Astrocyte of the cerebellum (primary cell): ENCODE data around the gene TMEM91.

ENCODE experiments used
- DNase-seq: peaks from one replicate; pipeline ENCODE4 v3.0.0-alpha.2; 2011; ENCODE audit warnings: low read depth
- H3K4me3 ChIP-seq: 2 replicates; pipeline ENCODE4 v1.5.1; 2011; ENCODE audit warnings: mild to moderate bottlenecking, low read depth, low read length, moderate library complexity
- in situ Hi-C: cut with HindIII; loops from 2 replicates; pipeline ENCODE4 v1.10.0; 2017; ENCODE audit warnings: low sequenced_read_pairs
- TF ChIP-seq, protein P1 (sequence below): IDR thresholded peaks from 2 replicates; pipeline ENCODE4 v1.5.1; 2012; ENCODE audit warnings: low read length, low read depth, moderate library complexity, mild to moderate bottlenecking; ENCODE audit errors: missing control alignments

TMEM91 gene

GRCh38 chr19:41376241-41376997, at the start of gene TMEM91:
TSS of gene TMEM91 (plus strand) at chr19:41376533. CDS start at chr19:41378310, 1,777 bp downstream.
- in situ Hi-C loops = no loop called here
- peak within 1 kb of the TSS; percentile 45 for H3K4me3 ChIP-seq
- DNase-seq = no peak
- TF ChIP-seq, protein P1, sequence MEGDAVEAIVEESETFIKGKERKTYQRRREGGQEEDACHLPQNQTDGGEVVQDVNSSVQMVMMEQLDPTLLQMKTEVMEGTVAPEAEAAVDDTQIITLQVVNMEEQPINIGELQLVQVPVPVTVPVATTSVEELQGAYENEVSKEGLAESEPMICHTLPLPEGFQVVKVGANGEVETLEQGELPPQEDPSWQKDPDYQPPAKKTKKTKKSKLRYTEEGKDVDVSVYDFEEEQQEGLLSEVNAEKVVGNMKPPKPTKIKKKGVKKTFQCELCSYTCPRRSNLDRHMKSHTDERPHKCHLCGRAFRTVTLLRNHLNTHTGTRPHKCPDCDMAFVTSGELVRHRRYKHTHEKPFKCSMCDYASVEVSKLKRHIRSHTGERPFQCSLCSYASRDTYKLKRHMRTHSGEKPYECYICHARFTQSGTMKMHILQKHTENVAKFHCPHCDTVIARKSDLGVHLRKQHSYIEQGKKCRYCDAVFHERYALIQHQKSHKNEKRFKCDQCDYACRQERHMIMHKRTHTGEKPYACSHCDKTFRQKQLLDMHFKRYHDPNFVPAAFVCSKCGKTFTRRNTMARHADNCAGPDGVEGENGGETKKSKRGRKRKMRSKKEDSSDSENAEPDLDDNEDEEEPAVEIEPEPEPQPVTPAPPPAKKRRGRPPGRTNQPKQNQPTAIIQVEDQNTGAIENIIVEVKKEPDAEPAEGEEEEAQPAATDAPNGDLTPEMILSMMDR = no peak

GRCh38 chr19:41327076-41327575, 49.2 kb upstream of the TMEM91 start:
- in situ Hi-C loops = no loop called here
- TF ChIP-seq, protein P1 = no peak
- DNase-seq = no peak
- no peak overlapping the region for H3K4me3 ChIP-seq

DNA sequence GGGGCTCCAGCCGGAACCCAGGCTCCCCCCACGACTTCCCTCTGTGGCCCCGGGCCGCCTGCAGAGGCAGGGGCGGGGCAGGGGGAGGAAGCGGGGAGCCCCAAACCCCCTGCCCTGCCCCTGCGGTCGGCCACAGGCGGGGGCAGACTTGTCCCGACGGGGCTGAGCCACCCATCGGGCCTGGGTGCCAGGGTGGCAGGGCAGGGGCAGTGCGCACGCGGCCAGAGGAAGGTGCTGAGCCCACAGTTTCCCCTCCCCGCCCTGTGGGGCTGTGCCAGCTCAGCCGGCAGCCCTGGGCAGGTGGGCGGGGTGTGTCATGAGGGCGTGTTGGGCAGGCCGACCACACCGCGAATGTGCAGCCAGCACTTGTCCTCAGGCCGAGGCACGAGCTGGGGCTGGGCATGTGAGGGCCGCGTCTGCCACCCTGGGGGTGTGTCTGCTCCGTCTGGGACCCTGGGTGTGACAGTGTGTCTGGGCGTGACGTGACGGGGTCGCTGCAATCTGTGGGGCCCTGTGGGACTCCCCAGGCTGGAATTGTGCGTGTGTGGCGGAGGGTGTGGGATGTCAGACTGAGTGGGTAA, 48.7 kb upstream of the TMEM91 start:
- no peak overlapping the region for H3K4me3 ChIP-seq
- DNase-seq = no peak
- TF ChIP-seq, protein P1 = no peak
- in situ Hi-C loops = no loop called here

DNA sequence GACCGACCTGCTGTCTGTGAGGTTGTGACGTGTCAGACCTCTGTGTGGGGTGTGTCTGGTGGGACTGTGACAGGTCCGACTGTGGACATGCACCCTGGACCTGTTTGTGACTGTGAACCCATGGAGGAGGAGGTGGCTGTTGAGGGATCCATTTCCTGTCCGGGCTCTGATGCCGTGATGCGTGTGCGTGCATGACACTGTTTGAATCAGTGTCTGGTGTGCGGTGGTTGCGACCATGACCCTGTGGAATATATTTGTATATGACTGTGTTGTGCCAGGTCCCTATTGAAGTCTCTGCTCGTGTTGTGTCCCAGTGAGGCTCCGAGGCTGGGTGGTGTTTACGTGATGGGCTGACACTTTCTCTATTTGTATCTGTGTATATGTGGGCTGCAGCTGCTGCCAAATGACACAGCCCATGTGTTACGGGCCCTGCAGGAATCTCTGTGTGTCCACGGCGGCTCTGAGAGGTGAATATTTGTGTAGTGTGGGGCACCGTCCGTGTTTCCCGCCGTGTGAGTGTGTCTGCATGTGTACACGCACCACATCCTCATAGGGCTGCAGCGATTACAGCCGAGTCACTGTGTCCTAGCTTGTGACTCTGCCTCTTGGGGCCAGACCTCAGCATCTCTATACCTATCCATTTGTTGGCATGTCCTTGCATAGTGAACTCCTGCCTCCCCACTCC, 48.0 kb upstream of the TMEM91 start:
- TF ChIP-seq, protein P1 = no peak
- no peak for DNase-seq
- H3K4me3 ChIP-seq = no peak overlapping the region
- in situ Hi-C loops = no loop called here

DNA sequence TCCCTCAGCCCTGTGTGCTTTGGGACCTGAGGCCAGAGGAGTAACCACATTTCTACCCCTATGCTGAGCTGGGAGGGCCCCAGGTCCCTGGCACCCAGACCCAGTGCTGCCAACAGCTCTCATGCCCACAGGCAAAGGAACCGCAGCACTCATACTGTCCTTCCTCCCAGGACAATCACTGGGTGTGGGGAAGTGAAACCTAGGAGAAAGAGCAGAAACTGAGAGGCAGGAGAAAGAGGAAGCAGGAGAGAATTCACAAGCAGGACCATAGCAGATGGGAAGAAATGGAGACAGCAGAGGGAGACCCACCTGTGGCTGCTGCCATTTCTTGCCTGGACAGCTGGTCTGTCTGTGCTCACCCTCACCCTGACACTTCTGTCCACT, 47.5 kb upstream of the TMEM91 start:
- in situ Hi-C loops = no loop called here
- TF ChIP-seq, protein P1 = no peak
- no peak for DNase-seq
- no peak overlapping the region for H3K4me3 ChIP-seq

GRCh38 chr19:41330481-41330880, 45.9 kb upstream of the TMEM91 start:
- TF ChIP-seq, protein P1 = no peak
- H3K4me3 ChIP-seq = no peak overlapping the region
- no peak for DNase-seq
- in situ Hi-C loops = no loop called here
